Middle frontal gyrus (tissue), 1 donor: Measurements from ENCODE around the gene CHM.
"Not testable (repeated sequence)": the region's sequence is repeated elsewhere in the genome, so short reads cannot be mapped to it uniquely, and the experiment has no call there.

Experiments
- DNase-seq: peaks from one replicate; pipeline ENCODE4 v3.0.0-alpha.2; 2015; ENCODE audit warnings: low spot score; ENCODE audit errors: extremely low spot score

CHM gene

GRCh38 chrX:86047174-86047935 lies at the start of gene CHM:
CHM (minus strand) TSS chrX:86047558; CDS start chrX:86047532, 26 bp downstream.
- DNase-seq = peak; percentile 67

GRCh38 chrX:86078650-86079049 lies 31.3 kb upstream of the CHM start:
- DNase-seq = no peak

- no peak for DNase-seq
Measured at GRCh38 chrX:86066998-86067397, 19.6 kb upstream of the CHM start.

- DNase-seq = no peak
Measured at GRCh38 chrX:86061407-86061806, 14.0 kb upstream of the CHM start.

GRCh38 chrX:86051741-86052140 lies 4.4 kb upstream of the CHM start:
- no peak for DNase-seq

GRCh38 chrX:86047936-86048280 lies 550 bp upstream of the CHM start:
- no peak for DNase-seq

GRCh38 chrX:86044216-86044615 lies 3.1 kb downstream of the CHM start:
- DNase-seq = no peak

GRCh38 chrX:86039625-86040568 lies 7.5 kb downstream of the CHM start:
- no peak for DNase-seq

- no peak for DNase-seq
Measured at GRCh38 chrX:86033385-86033784, 14.0 kb downstream of the CHM start.

- no peak for DNase-seq
Measured at GRCh38 chrX:86028681-86029080, 18.7 kb downstream of the CHM start.

GRCh38 chrX:86023811-86024210 lies 23.5 kb downstream of the CHM start:
- no peak for DNase-seq

GRCh38 chrX:86021652-86022289 lies 25.6 kb downstream of the CHM start:
- no peak for DNase-seq

GRCh38 chrX:86016139-86016538 lies 31.2 kb downstream of the CHM start:
- no peak for DNase-seq

GRCh38 chrX:86014959-86015358 lies 32.4 kb downstream of the CHM start:
- DNase-seq = not testable (repeated sequence)

GRCh38 chrX:86014421-86014820 lies 32.9 kb downstream of the CHM start:
- DNase-seq = no peak

- DNase-seq = no peak
Measured at GRCh38 chrX:86013792-86014191, 33.6 kb downstream of the CHM start.

GRCh38 chrX:86012188-86012587 lies 35.2 kb downstream of the CHM start:
- DNase-seq = no peak

- not testable (repeated sequence) for DNase-seq
Measured at GRCh38 chrX:86009803-86010202, 37.6 kb downstream of the CHM start.

- DNase-seq = not testable (repeated sequence)
Measured at GRCh38 chrX:86007891-86008290, 39.5 kb downstream of the CHM start.

- DNase-seq = no peak
Measured at GRCh38 chrX:86002076-86002896, 45.1 kb downstream of the CHM start.

- DNase-seq = no peak
Measured at GRCh38 chrX:85998954-85999353, 48.4 kb downstream of the CHM start.
